Hepatocyte (in vitro differentiated cells): ENCODE results near the gene CLDN11. TPM values are rescaled to one million over a fixed set of nuclear protein-coding genes. Genes with fewer than 3 reads are reported as not detected.

Experiments used
- DNase-seq: peaks from one replicate; pipeline ENCODE4 v3.0.0-alpha.2; 2016; ENCODE audit warnings: low spot score
- H2AFZ ChIP-seq: fragments of 200-600 bp; sonication (generic); 2 replicates; pipeline ENCODE4 v1.6.0; 2016; ENCODE audit warnings: antibody characterized with exemption, mild to moderate bottlenecking
- H3K27ac ChIP-seq: fragments of 200-600 bp; sonication (generic); 2 replicates; pipeline ENCODE4 v1.5.1; 2016; ENCODE audit warnings: mild to moderate bottlenecking
- H3K27me3 ChIP-seq: fragments of 200-600 bp; sonication (generic); 2 replicates; pipeline ENCODE4 v1.6.1; 2016
- H3K36me3 ChIP-seq: fragments of 200-600 bp; sonication (generic); replicated peaks from 2 replicates; pipeline ENCODE4 v1.5.1; 2016; ENCODE audit warnings: low read depth; ENCODE audit not compliant: insufficient read depth
- H3K4me1 ChIP-seq: fragments of 200-600 bp; sonication (generic); 2 replicates; pipeline ENCODE4 v1.5.1; 2016; ENCODE audit warnings: mild to moderate bottlenecking, moderate library complexity; ENCODE audit not compliant: insufficient read depth
- H3K4me2 ChIP-seq: fragments of 200-600 bp; sonication (generic); 2 replicates; pipeline ENCODE4 v1.6.0; 2016
- H3K4me3 ChIP-seq: fragments of 200-600 bp; sonication (generic); 2 replicates; pipeline ENCODE4 v1.5.1; 2016; ENCODE audit warnings: mild to moderate bottlenecking
- H3K79me2 ChIP-seq: fragments of 200-600 bp; sonication (generic); 2 replicates; pipeline ENCODE4 v1.6.0; 2017; ENCODE audit warnings: mild to moderate bottlenecking
- H3K9me2 ChIP-seq: fragments of 200-600 bp; sonication (generic); replicated peaks from 2 replicates; pipeline ENCODE4 v1.6.0; 2017; ENCODE audit warnings: mild to moderate bottlenecking; ENCODE audit not compliant: insufficient read depth
- H3K9me3 ChIP-seq: fragments of 200-600 bp; sonication (generic); 2 replicates; pipeline ENCODE4 v1.5.1; 2016; ENCODE audit warnings: low read depth, mild to moderate bottlenecking
- H4K20me1 ChIP-seq: fragments of 200-600 bp; sonication (generic); 2 replicates; pipeline ENCODE4 v1.6.0; 2016; ENCODE audit warnings: mild to moderate bottlenecking; ENCODE audit not compliant: insufficient read depth, poor library complexity, severe bottlenecking
- EZH2 ChIP-seq: fragments of 200-600 bp; sonication (generic); IDR thresholded peaks from 2 replicates; pipeline ENCODE4 v1.6.1; 2016; ENCODE audit warnings: antibody characterized with exemption, mild to moderate bottlenecking, borderline replicate concordance
- EZH2phosphoT487 ChIP-seq: fragments of 200-600 bp; sonication (generic); IDR thresholded peaks from one replicate; pipeline ENCODE4 v1.6.1; 2018; ENCODE audit warnings: antibody characterized with exemption, mild to moderate bottlenecking, low read depth, moderate library complexity; ENCODE audit not compliant: unreplicated experiment, severe bottlenecking
- WGBS: methylation state at CpG from one replicate; pipeline ENCODE4 v1.1.6; 2016; ENCODE audit warnings: low lambda C conversion rate; ENCODE audit errors: missing lambda C conversion rate; 5-methylcytosine and 5-hydroxymethylcytosine counted together
- polyA plus RNA-seq: library from polyadenylated mRNA; unstranded; fragments of >200 nt; fragmentation: Nextera tagmentation; extraction: Ambion mirVana; gene quantifications from 2 replicates; pipeline ENCODE4 v1.2.1, GENCODE V29; 2016
- total RNA-seq: library from RNA; depleted of rRNA; stranded (reverse); fragments of >200 nt; gene quantifications from 2 replicates; pipeline ENCODE4 v1.2.3, GENCODE V29; 2014
- TF ChIP-seq, protein P1 (sequence below): fragments of 200-600 bp; sonication (generic); IDR thresholded peaks from 2 replicates; pipeline ENCODE4 v1.5.1; 2016; ENCODE audit warnings: antibody characterized with exemption, mild to moderate bottlenecking; ENCODE audit not compliant: poor library complexity

Gene CLDN11
- total and polyA plus RNA-seq, 2 experiments from 2014 or later, result 7.7 to 29.5 TPM

DNA sequence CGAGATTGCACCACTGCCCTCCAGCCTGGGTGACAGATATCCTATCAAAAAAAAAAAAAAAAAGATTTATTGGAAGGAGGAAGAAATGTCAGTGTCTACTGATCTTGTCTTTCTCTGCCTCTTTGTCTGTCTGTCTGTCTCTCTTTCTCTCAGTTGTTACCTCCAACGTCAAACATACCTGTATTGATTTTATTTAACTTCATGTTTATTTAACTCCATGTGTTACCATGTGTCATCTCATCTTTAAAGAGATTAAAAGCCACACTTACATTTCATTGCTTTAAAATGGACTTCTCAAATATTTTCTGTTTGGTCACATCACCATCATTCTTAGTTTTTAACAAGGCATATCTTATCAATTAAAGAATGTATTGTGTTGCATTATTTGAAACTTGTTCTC, 9.4 kb downstream of the CLDN11 start:
- no peak overlapping the region for H3K4me3 ChIP-seq
- WGBS, result 62% methylated on average over 2 of the region's 2 CpGs
- no peak overlapping the region for H3K27ac ChIP-seq
- H4K20me1 ChIP-seq, result no peaks in the 10 kb centered on the region
- no peaks in the 10 kb centered on the region for H3K9me2 ChIP-seq
- no peak for TF ChIP-seq EZH2phosphoT487
- TF ChIP-seq, protein P1, sequence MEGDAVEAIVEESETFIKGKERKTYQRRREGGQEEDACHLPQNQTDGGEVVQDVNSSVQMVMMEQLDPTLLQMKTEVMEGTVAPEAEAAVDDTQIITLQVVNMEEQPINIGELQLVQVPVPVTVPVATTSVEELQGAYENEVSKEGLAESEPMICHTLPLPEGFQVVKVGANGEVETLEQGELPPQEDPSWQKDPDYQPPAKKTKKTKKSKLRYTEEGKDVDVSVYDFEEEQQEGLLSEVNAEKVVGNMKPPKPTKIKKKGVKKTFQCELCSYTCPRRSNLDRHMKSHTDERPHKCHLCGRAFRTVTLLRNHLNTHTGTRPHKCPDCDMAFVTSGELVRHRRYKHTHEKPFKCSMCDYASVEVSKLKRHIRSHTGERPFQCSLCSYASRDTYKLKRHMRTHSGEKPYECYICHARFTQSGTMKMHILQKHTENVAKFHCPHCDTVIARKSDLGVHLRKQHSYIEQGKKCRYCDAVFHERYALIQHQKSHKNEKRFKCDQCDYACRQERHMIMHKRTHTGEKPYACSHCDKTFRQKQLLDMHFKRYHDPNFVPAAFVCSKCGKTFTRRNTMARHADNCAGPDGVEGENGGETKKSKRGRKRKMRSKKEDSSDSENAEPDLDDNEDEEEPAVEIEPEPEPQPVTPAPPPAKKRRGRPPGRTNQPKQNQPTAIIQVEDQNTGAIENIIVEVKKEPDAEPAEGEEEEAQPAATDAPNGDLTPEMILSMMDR, result no peak
- TF ChIP-seq EZH2, result no peak
- no peak overlapping the region for H2AFZ ChIP-seq
- no peak overlapping the region for H3K4me2 ChIP-seq
- H3K27me3 ChIP-seq, result no peaks in the 10 kb centered on the region
- H3K4me1 ChIP-seq, result no peaks in the 10 kb centered on the region
- H3K9me3 ChIP-seq, result no peaks in the 10 kb centered on the region
- no peak for DNase-seq
- H3K36me3 ChIP-seq, result no peaks in the 10 kb centered on the region
- H3K79me2 ChIP-seq, result no peaks in the 10 kb centered on the region

DNA sequence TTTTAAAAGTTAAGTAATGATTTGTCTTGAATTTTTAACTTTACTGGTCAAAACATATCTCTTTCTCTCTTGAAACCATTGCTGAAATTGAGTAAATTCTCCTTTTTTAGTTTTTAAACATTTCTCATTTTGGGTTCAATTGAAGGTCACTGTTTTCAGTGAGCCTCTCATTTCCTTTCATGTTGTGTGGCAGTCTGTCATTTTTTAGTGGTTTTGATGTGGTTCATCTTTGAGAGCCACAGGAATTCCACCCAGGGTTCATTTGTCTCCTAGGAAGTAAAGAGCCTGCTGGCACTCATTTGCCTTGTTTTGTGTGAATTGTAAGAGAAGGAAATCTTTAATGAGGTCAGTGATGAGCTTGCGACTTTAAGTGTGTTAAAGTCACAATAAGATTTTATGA, 10.4 kb downstream of the CLDN11 start:
- Histone ChIP-seq H3K27me3 (no peaks in the 10 kb centered on the region), H3K27ac (no peak overlapping the region), H4K20me1 (no peaks in the 10 kb centered on the region), H3K79me2 (no peaks in the 10 kb centered on the region), H3K4me2 (no peak overlapping the region), H3K36me3 (no peaks in the 10 kb centered on the region), H3K4me3 (no peak overlapping the region), H3K9me2 (no peaks in the 10 kb centered on the region), H3K4me1 (no peaks in the 10 kb centered on the region), H3K9me3 (no peaks in the 10 kb centered on the region), H2AFZ (no peak overlapping the region)
- WGBS, result 56% methylated on average over 1 of the region's 1 CpG
- no peak for DNase-seq
- TF ChIP-seq EZH2phosphoT487 (no peak), EZH2 (no peak)
- TF ChIP-seq, protein P1, result no peak

DNA sequence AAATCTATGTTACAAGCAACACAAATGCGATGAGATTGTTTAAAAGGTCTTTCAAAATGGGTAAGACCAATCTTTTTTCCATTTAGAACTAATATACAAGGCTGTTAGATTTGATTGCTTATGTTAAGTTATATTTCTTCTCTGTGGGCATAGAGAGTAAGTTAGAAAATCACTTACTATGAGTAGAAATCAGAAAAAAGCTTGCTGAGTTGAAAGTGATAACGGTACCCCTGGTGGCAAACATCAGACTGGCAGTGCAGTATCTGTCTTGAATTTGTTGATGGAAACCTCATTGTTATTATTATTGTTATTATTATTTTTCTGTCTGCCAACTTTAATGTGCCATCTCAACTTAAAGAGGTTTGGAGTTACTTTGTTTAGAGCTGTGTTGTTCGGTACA, 12.4 kb downstream of the CLDN11 start:
- Histone ChIP-seq H3K79me2 (no peaks in the 10 kb centered on the region), H3K4me2 (no peak overlapping the region), H3K27ac (no peak overlapping the region), H3K4me1 (no peaks in the 10 kb centered on the region), H3K36me3 (no peaks in the 10 kb centered on the region), H4K20me1 (no peaks in the 10 kb centered on the region), H2AFZ (no peak overlapping the region), H3K9me3 (no peaks in the 10 kb centered on the region), H3K27me3 (no peaks in the 10 kb centered on the region), H3K4me3 (no peak overlapping the region), H3K9me2 (no peaks in the 10 kb centered on the region)
- DNase-seq, result no peak
- 96% methylated on average over 3 of the region's 3 CpGs for WGBS
- no peak for TF ChIP-seq EZH2phosphoT487
- no peak for TF ChIP-seq EZH2
- TF ChIP-seq, protein P1, result no peak

DNA sequence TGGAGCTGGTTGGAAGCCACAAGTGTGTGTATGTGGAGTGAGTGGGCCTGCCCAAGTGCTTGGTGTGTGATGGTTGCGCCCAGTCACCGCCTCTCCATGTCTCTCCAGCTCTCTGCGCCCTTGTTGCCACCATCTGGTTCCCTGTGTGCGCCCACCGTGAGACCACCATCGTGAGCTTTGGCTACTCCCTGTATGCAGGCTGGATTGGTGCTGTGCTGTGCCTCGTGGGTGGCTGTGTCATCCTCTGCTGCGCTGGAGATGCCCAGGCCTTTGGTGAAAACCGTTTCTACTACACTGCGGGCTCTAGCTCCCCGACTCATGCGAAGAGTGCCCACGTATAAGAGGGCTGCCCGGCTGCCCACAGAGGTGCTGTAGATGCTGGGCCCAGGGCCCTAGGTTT, 13.7 kb downstream of the CLDN11 start:
- H3K79me2 ChIP-seq, result no peaks in the 10 kb centered on the region
- WGBS, result 95% methylated on average over 14 of the region's 14 CpGs
- no peaks in the 10 kb centered on the region for H3K9me2 ChIP-seq
- DNase-seq, result no peak
- TF ChIP-seq, protein P1, result no peak
- TF ChIP-seq EZH2phosphoT487, result no peak
- no peak for TF ChIP-seq EZH2
- H3K36me3 ChIP-seq, result no peaks in the 10 kb centered on the region
- no peak overlapping the region for H2AFZ ChIP-seq
- no peak overlapping the region for H3K27ac ChIP-seq
- no peaks in the 10 kb centered on the region for H3K9me3 ChIP-seq
- no peaks in the 10 kb centered on the region for H3K27me3 ChIP-seq
- no peak overlapping the region for H3K4me2 ChIP-seq
- no peaks in the 10 kb centered on the region for H3K4me1 ChIP-seq
- H4K20me1 ChIP-seq, result no peaks in the 10 kb centered on the region
- H3K4me3 ChIP-seq, result no peak overlapping the region
